Ishikawa (cell line): ENCODE data around the gene SLC7A6.

Experiments
- CEBPB ChIP-seq: IDR thresholded peaks from 2 replicates; pipeline ENCODE4 v1.6.1; 2012
- NFIC ChIP-seq: IDR thresholded peaks from 2 replicates; pipeline ENCODE4 v1.6.1; 2012
- RAD21 ChIP-seq: IDR thresholded peaks from 2 replicates; pipeline ENCODE4 v1.6.1; 2012; ENCODE audit warnings: low read depth
- TF ChIP-seq, protein P1 (sequence below): IDR thresholded peaks from 2 replicates; pipeline ENCODE4 v1.6.1; 2012; ENCODE audit warnings: low read depth, mild to moderate bottlenecking

DNA sequence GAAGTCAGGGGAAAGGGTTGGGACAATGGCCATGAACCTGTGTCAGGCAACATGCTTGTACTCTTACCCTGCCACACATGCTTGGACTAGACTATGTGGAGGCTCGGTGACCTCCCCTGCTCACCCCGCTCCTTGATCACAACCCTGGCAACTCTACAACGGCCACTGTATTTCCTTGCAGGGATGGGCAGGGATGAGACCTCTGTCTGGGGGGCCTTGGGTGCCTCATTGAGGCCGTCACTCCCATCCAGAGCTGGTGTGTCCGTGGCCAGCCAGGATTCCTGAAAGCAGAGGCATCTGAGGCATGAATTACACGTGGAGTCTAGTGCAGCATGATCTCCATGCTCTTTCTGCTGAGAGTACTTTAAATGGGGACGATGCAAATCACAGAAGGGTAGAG lies 18.2 kb upstream of the SLC7A6 start:
- TF ChIP-seq RAD21 (no peak), CEBPB (no peak), NFIC (no peak)
- TF ChIP-seq, protein P1, sequence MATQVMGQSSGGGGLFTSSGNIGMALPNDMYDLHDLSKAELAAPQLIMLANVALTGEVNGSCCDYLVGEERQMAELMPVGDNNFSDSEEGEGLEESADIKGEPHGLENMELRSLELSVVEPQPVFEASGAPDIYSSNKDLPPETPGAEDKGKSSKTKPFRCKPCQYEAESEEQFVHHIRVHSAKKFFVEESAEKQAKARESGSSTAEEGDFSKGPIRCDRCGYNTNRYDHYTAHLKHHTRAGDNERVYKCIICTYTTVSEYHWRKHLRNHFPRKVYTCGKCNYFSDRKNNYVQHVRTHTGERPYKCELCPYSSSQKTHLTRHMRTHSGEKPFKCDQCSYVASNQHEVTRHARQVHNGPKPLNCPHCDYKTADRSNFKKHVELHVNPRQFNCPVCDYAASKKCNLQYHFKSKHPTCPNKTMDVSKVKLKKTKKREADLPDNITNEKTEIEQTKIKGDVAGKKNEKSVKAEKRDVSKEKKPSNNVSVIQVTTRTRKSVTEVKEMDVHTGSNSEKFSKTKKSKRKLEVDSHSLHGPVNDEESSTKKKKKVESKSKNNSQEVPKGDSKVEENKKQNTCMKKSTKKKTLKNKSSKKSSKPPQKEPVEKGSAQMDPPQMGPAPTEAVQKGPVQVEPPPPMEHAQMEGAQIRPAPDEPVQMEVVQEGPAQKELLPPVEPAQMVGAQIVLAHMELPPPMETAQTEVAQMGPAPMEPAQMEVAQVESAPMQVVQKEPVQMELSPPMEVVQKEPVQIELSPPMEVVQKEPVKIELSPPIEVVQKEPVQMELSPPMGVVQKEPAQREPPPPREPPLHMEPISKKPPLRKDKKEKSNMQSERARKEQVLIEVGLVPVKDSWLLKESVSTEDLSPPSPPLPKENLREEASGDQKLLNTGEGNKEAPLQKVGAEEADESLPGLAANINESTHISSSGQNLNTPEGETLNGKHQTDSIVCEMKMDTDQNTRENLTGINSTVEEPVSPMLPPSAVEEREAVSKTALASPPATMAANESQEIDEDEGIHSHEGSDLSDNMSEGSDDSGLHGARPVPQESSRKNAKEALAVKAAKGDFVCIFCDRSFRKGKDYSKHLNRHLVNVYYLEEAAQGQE: no peak
